GM12878 (cell line): ENCODE results near the gene SLC6A3. TPM values are rescaled to one million over a fixed set of nuclear protein-coding genes. Genes with fewer than 3 reads are reported as not detected.

Source experiments
- ATAC-seq: fragments of 200-7000 bp; cut with Tn5 transposase; 3 replicates; pipeline ENCODE4 v1.9.1; 2020; ENCODE audit warnings: mild to moderate bottlenecking, moderate library complexity
- BruUV-seq: library from RNA; stranded (reverse); fragments of 400-500 nt; replicated peaks from 2 replicates; lab custom pipeline; 2021; lab: Mats Ljungman, UMichigan
- CTCF ChIA-PET: fragments of 300-600 bp; sonication (Branson Sonifier 250); formaldehyde crosslinking; extraction: SDS; loops from one replicate; lab custom pipeline; 2021; ENCODE audit warnings: inconsistent platforms; lab: Yijun Ruan, JAX
- POLR2A ChIA-PET: fragments of 350-600 bp; formaldehyde crosslinking; extraction: SDS; loops from one replicate; lab custom pipeline; 2021; ENCODE audit warnings: inconsistent platforms; lab: Charles Lee
- RAD21 ChIA-PET: fragments of 300-600 bp; sonication (Branson Sonifier 250); formaldehyde crosslinking; loops from one replicate; lab custom pipeline; 2023; ENCODE audit warnings: antibody characterized with exemption; ENCODE audit not compliant: unreplicated experiment; lab: Charles Lee
- SMC1A ChIA-PET: fragments of 300-600 bp; sonication (Branson Sonifier 250); formaldehyde crosslinking; loops from one replicate; lab custom pipeline; 2023; ENCODE audit not compliant: unreplicated experiment, uncharacterized antibody; lab: Charles Lee
- DNase-seq: peaks from one replicate; pipeline ENCODE4 v3.0.0-alpha.2; 2011; ENCODE audit warnings: low read depth, low spot score
- FAIRE-seq: peaks from 3 replicates; lab custom pipeline; 2011; peaks lifted over from hg19 to GRCh38; lab: Jason Lieb, UNC
- H2AFZ ChIP-seq: 2 replicates; pipeline ENCODE4 v1.6.0; 2011; ENCODE audit warnings: low read depth, low read length, control low read depth; ENCODE audit not compliant: control insufficient read depth
- H3K27ac ChIP-seq: 2 replicates; pipeline ENCODE4 v1.5.1; 2011; ENCODE audit warnings: control low read depth; ENCODE audit not compliant: control insufficient read depth, insufficient read depth
- H3K27me3 ChIP-seq, 2 experiments: replicated peaks in 1 of 2; 2 replicates each; pipeline versions ENCODE4 v1.6.0 to v1.6.1; 2011; ENCODE audit warnings: low read length in 1 of 2; ENCODE audit not compliant: control insufficient read depth in 2 of 2, insufficient read depth in 2 of 2
- H3K36me3 ChIP-seq, 2 experiments: 2 replicates each; pipeline ENCODE4 v1.5.1; 2011; ENCODE audit warnings: low read length in 1 of 2; ENCODE audit not compliant: control insufficient read depth in 2 of 2, insufficient read depth in 2 of 2
- H3K4me1 ChIP-seq: 2 replicates; pipeline ENCODE4 v1.6.1; 2011; ENCODE audit warnings: mild to moderate bottlenecking, low read length, moderate library complexity, mixed read lengths; ENCODE audit not compliant: control insufficient read depth, insufficient read depth
- H3K4me2 ChIP-seq: 2 replicates; pipeline ENCODE4 v1.6.0; 2011; ENCODE audit warnings: control low read depth; ENCODE audit not compliant: control insufficient read depth, insufficient read depth
- H3K4me3 ChIP-seq: fragments of 200-600 bp; sonication (generic); 2 replicates; pipeline ENCODE4 v1.5.1; 2016
- H3K79me2 ChIP-seq: 2 replicates; pipeline ENCODE4 v1.6.0; 2011; ENCODE audit warnings: low read length; ENCODE audit not compliant: control insufficient read depth, insufficient read depth
- H3K9ac ChIP-seq: 2 replicates; pipeline ENCODE4 v1.8.0; 2011; ENCODE audit warnings: low read length, control low read depth, mixed read lengths; ENCODE audit not compliant: control insufficient read depth, insufficient read depth
- H3K9me3 ChIP-seq: replicated peaks from 3 replicates; pipeline ENCODE4 v1.5.1; 2011; ENCODE audit warnings: mild to moderate bottlenecking, low read length; ENCODE audit not compliant: control insufficient read depth, insufficient read depth
- H4K20me1 ChIP-seq: 2 replicates; pipeline ENCODE4 v1.6.0; 2011; ENCODE audit not compliant: control insufficient read depth, insufficient read depth
- BHLHE40 ChIP-seq, 2 experiments: fragments of 450-650 bp in 1 of 2; IDR thresholded peaks; 2 replicates each; pipeline ENCODE4 v1.6.1; 2011 to 2017; ENCODE audit warnings: low read depth in 2 of 2, borderline replicate concordance in 1 of 2, improper control_type of control experiment in 1 of 2, low read length in 1 of 2, mild to moderate bottlenecking in 1 of 2
- BRCA1 ChIP-seq: IDR thresholded peaks from 2 replicates; pipeline ENCODE4 v1.6.1; 2011; ENCODE audit warnings: low read depth, low read length, improper control_type of control experiment
- E4F1 ChIP-seq: fragments of 450-650 bp; IDR thresholded peaks from 2 replicates; pipeline ENCODE4 v1.6.1; 2018; ENCODE audit warnings: borderline replicate concordance, mild to moderate bottlenecking; ENCODE audit not compliant: partially characterized antibody
- EZH2 ChIP-seq: IDR thresholded peaks from 2 replicates; pipeline ENCODE4 v1.6.1; 2012; ENCODE audit warnings: low read depth, mild to moderate bottlenecking, control low read depth, inconsistent platforms, low read length, borderline replicate concordance; ENCODE audit not compliant: control insufficient read depth
- KLF5 ChIP-seq: fragments of 450-650 bp; IDR thresholded peaks from 2 replicates; pipeline ENCODE4 v1.6.1; 2014; ENCODE audit warnings: mild to moderate bottlenecking; ENCODE audit not compliant: partially characterized antibody
- MEF2B ChIP-seq: fragments of 450-650 bp; IDR thresholded peaks from 2 replicates; pipeline ENCODE4 v1.6.1; 2018; ENCODE audit warnings: mild to moderate bottlenecking, moderate library complexity; ENCODE audit not compliant: partially characterized antibody, poor library complexity, severe bottlenecking
- MXI1 ChIP-seq: fragments of 150-350 bp; IDR thresholded peaks from 2 replicates; pipeline ENCODE4 v1.6.1; 2011; ENCODE audit warnings: low read depth, mild to moderate bottlenecking, inconsistent platforms, low read length, improper control_type of control experiment
- POLR2AphosphoS5 ChIP-seq: IDR thresholded peaks from 2 replicates; pipeline ENCODE4 v1.6.1; 2011; ENCODE audit warnings: mild to moderate bottlenecking, low read length, inconsistent platforms
- STAT3 ChIP-seq: IDR thresholded peaks from 2 replicates; pipeline ENCODE4 v1.6.1; 2011; ENCODE audit warnings: low read depth, low read length, improper control_type of control experiment
- ZBTB4 ChIP-seq: fragments of 450-650 bp; formaldehyde crosslinking; IDR thresholded peaks from 2 replicates; pipeline ENCODE4 v1.4.0; 2022; ENCODE audit warnings: mild to moderate bottlenecking, moderate library complexity
- WGBS: methylation state at CpG from one replicate; pipeline ENCODE4 v1.1.6; 2016; ENCODE audit warnings: low lambda C conversion rate; ENCODE audit not compliant: insufficient replicate concordance, insufficient coverage; ENCODE audit errors: missing lambda C conversion rate; 5-methylcytosine and 5-hydroxymethylcytosine counted together
- in situ Hi-C: fragments of 300-500 bp; cut with MboI; formaldehyde crosslinking; loops from 9 replicates; pipeline ENCODE4 v1.14.3; 2018; ENCODE audit warnings: mixed read lengths
- intact Hi-C: fragments of 100-400 bp; cut with micrococcal nuclease; formaldehyde crosslinking; loops from one replicate; pipeline ENCODE4 v1.14.2; 2022; ENCODE audit not compliant: unreplicated experiment
- polyA plus RNA-seq, 11 experiments: library from polyadenylated mRNA; depleted of rRNA in 4 of 11; unstranded in 6 of 11; stranded (reverse) in 5 of 11; fragments of >200 nt; fragmentation: Nextera tagmentation in 4 of 11; fragmentation: Illumina TruSeq in 1 of 11; extraction: Ambion mirVana in 4 of 11; extraction: Trizol in 1 of 11; gene quantifications; 1 replicate in 1 of 11; 2 replicates in 10 of 11; pipeline versions ENCODE4 v1.2.1 to v1.2.3, GENCODE V29; 2011 to 2016; ENCODE audit warnings: inconsistent platforms in 2 of 11, missing spikeins in 2 of 11, low read depth in 1 of 11
- total RNA-seq, 4 experiments: library from RNA; depleted of rRNA in 3 of 4; stranded (reverse); fragments of >200 nt in 3 of 4; fragmentation: Illumina TruSeq in 1 of 4; extraction: Trizol in 1 of 4; gene quantifications; 2 replicates each; pipeline versions ENCODE4 v1.2.1 to v1.2.3, GENCODE V29; 2013 to 2021
- TF ChIP-seq, protein P1 (sequence below): fragments of 150-350 bp; IDR thresholded peaks from 2 replicates; pipeline ENCODE4 v1.6.1; 2016; ENCODE audit warnings: low read depth, low read length

Gene SLC6A3
- total and polyA plus RNA-seq, 10 of the 15 experiments (the other 5 are each of a cell fraction or from before 2014, with no cell fraction given), result 0.01 TPM; not detected in 9

DNA sequence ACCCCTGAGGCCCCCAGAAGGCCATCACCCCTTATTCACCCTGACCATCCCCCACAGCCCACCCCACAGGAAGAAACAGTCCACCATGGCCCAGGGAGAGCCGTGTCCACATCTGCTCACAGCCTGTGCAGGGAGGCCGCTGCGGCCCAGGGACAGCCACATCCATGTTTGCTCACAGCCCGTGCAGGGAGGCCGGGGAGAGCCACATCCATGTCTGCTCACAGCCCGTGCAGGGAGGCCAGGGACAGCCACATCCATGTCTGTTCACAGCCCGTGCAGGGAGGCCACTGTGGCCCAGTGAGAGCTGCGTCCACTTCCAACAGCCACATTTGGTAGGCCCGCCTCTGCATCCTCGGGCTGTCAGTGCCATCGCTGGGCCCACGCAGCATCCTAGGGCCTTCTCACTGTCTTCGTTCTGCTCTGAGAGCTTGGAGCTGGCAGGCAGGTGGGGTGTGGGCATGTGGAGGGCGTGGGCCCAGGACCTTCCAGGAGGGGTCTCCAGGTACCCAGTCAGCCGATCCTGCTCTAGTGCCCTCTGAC, 40.4 kb upstream of the SLC6A3 start:
- FAIRE-seq (no peak), DNase-seq (no peak), ATAC-seq (no peak; the same call in 2 of the 3 replicates)
- SMC1A ChIA-PET, result interaction anchor here (0.8 to 9.4 kb wide), 5 partner anchors 12 to 50 kb away, joined by 3 to 93 read pairs (median 7); no protein-coding TSS in a partner anchor
- H3K27me3 ChIP-seq, result no peaks in the 10 kb centered on the region
- H3K4me2 ChIP-seq, result peak overlapping the region; percentile 95
- RAD21 ChIA-PET, result interaction anchor here (0.6 to 4.5 kb wide), 9 partner anchors 7 to 352 kb away, joined by 3 to 41 read pairs (median 4); no protein-coding TSS in a partner anchor
- peaks cover 15 to 39% of the 10 kb centered on the region in 2 experiments for H3K36me3 ChIP-seq
- 45% methylated on average over 15 of the region's 15 CpGs for WGBS
- H4K20me1 ChIP-seq, result no peaks in the 10 kb centered on the region
- no TSS peak for BruUV-seq
- intact Hi-C loops (loop anchor here (1.0 to 5.0 kb wide), 4 partner anchors 10 to 107 kb away; partner anchors contain the start of gene LPCAT1), in situ Hi-C loops (loop anchor here (5.0 kb wide), 1 partner anchor 312 kb away; the partner anchor contains the start of gene MRPL36)
- POLR2A ChIA-PET, result interaction anchor here (1.0 to 10.2 kb wide), 5 partner anchors 12 to 189 kb away, joined by 3 to 108 read pairs (median 6); no protein-coding TSS in a partner anchor
- H3K27ac ChIP-seq, result peak overlapping the region; percentile 86
- H3K79me2 ChIP-seq, result peaks cover 58% of the 10 kb centered on the region
- CTCF ChIA-PET, result interaction anchor here (1.6 to 2.9 kb wide), 2 partner anchors 13 to 18 kb away, joined by 10 to 20 read pairs; no protein-coding TSS in a partner anchor
- peak overlapping the region; percentile 77 for H3K9ac ChIP-seq
- no peaks in the 10 kb centered on the region for H3K9me3 ChIP-seq
- H2AFZ ChIP-seq, result no peak overlapping the region
- H3K4me3 ChIP-seq, result peak overlapping the region; percentile 30; the same call in 1 of the 2 replicates
- peaks cover 69% of the 10 kb centered on the region for H3K4me1 ChIP-seq
- TF ChIP-seq POLR2AphosphoS5 (peak; percentile 33; the same call in 1 of the 2 replicates), ZBTB4 (CRISPR knock-in tag) (0 out of 2 replicates have a peak, but pooled peaks have one; percentile 3), KLF5 (no peak), BRCA1 (no peak), EZH2 (no peak), E4F1 (no peak), MEF2B (no peak), BHLHE40 (IDR thresholded peaks at IDR 0.05; ENCODE audit: borderline replicate concordance in 1 of 2, low read depth in 2 of 2, low read length in 1 of 2) (no peak), MXI1 (no peak), STAT3 (no peak)
- TF ChIP-seq, protein P1, sequence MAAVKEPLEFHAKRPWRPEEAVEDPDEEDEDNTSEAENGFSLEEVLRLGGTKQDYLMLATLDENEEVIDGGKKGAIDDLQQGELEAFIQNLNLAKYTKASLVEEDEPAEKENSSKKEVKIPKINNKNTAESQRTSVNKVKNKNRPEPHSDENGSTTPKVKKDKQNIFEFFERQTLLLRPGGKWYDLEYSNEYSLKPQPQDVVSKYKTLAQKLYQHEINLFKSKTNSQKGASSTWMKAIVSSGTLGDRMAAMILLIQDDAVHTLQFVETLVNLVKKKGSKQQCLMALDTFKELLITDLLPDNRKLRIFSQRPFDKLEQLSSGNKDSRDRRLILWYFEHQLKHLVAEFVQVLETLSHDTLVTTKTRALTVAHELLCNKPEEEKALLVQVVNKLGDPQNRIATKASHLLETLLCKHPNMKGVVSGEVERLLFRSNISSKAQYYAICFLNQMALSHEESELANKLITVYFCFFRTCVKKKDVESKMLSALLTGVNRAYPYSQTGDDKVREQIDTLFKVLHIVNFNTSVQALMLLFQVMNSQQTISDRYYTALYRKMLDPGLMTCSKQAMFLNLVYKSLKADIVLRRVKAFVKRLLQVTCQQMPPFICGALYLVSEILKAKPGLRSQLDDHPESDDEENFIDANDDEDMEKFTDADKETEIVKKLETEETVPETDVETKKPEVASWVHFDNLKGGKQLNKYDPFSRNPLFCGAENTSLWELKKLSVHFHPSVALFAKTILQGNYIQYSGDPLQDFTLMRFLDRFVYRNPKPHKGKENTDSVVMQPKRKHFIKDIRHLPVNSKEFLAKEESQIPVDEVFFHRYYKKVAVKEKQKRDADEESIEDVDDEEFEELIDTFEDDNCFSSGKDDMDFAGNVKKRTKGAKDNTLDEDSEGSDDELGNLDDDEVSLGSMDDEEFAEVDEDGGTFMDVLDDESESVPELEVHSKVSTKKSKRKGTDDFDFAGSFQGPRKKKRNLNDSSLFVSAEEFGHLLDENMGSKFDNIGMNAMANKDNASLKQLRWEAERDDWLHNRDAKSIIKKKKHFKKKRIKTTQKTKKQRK, result no peak
